Hepatocyte (in vitro differentiated cells): ENCODE measurements around the gene PDCL2. TPM values are rescaled to one million over a fixed set of nuclear protein-coding genes. Genes with fewer than 3 reads are reported as not detected.

Experiments
- DNase-seq: peaks from one replicate; pipeline ENCODE4 v3.0.0-alpha.2; 2016; ENCODE audit warnings: low spot score
- H2AFZ ChIP-seq: fragments of 200-600 bp; sonication (generic); 2 replicates; pipeline ENCODE4 v1.6.0; 2016; ENCODE audit warnings: antibody characterized with exemption, mild to moderate bottlenecking
- H3K27ac ChIP-seq: fragments of 200-600 bp; sonication (generic); 2 replicates; pipeline ENCODE4 v1.5.1; 2016; ENCODE audit warnings: mild to moderate bottlenecking
- H3K27me3 ChIP-seq: fragments of 200-600 bp; sonication (generic); 2 replicates; pipeline ENCODE4 v1.6.1; 2016
- H3K36me3 ChIP-seq: fragments of 200-600 bp; sonication (generic); replicated peaks from 2 replicates; pipeline ENCODE4 v1.5.1; 2016; ENCODE audit warnings: low read depth; ENCODE audit not compliant: insufficient read depth
- H3K4me1 ChIP-seq: fragments of 200-600 bp; sonication (generic); 2 replicates; pipeline ENCODE4 v1.5.1; 2016; ENCODE audit warnings: mild to moderate bottlenecking, moderate library complexity; ENCODE audit not compliant: insufficient read depth
- H3K4me2 ChIP-seq: fragments of 200-600 bp; sonication (generic); 2 replicates; pipeline ENCODE4 v1.6.0; 2016
- H3K4me3 ChIP-seq: fragments of 200-600 bp; sonication (generic); 2 replicates; pipeline ENCODE4 v1.5.1; 2016; ENCODE audit warnings: mild to moderate bottlenecking
- H3K79me2 ChIP-seq: fragments of 200-600 bp; sonication (generic); 2 replicates; pipeline ENCODE4 v1.6.0; 2017; ENCODE audit warnings: mild to moderate bottlenecking
- H3K9me2 ChIP-seq: fragments of 200-600 bp; sonication (generic); replicated peaks from 2 replicates; pipeline ENCODE4 v1.6.0; 2017; ENCODE audit warnings: mild to moderate bottlenecking; ENCODE audit not compliant: insufficient read depth
- H3K9me3 ChIP-seq: fragments of 200-600 bp; sonication (generic); 2 replicates; pipeline ENCODE4 v1.5.1; 2016; ENCODE audit warnings: low read depth, mild to moderate bottlenecking
- H4K20me1 ChIP-seq: fragments of 200-600 bp; sonication (generic); 2 replicates; pipeline ENCODE4 v1.6.0; 2016; ENCODE audit warnings: mild to moderate bottlenecking; ENCODE audit not compliant: insufficient read depth, poor library complexity, severe bottlenecking
- CTCF ChIP-seq: fragments of 200-600 bp; sonication (generic); IDR thresholded peaks from 2 replicates; pipeline ENCODE4 v1.5.1; 2016; ENCODE audit warnings: antibody characterized with exemption, mild to moderate bottlenecking; ENCODE audit not compliant: poor library complexity
- EZH2 ChIP-seq: fragments of 200-600 bp; sonication (generic); IDR thresholded peaks from 2 replicates; pipeline ENCODE4 v1.6.1; 2016; ENCODE audit warnings: antibody characterized with exemption, mild to moderate bottlenecking, borderline replicate concordance
- EZH2phosphoT487 ChIP-seq: fragments of 200-600 bp; sonication (generic); IDR thresholded peaks from one replicate; pipeline ENCODE4 v1.6.1; 2018; ENCODE audit warnings: antibody characterized with exemption, mild to moderate bottlenecking, low read depth, moderate library complexity; ENCODE audit not compliant: unreplicated experiment, severe bottlenecking
- WGBS: methylation state at CpG from one replicate; pipeline ENCODE4 v1.1.6; 2016; ENCODE audit warnings: low lambda C conversion rate; ENCODE audit errors: missing lambda C conversion rate; 5-methylcytosine and 5-hydroxymethylcytosine counted together
- polyA plus RNA-seq: library from polyadenylated mRNA; unstranded; fragments of >200 nt; fragmentation: Nextera tagmentation; extraction: Ambion mirVana; gene quantifications from 2 replicates; pipeline ENCODE4 v1.2.1, GENCODE V29; 2016
- total RNA-seq: library from RNA; depleted of rRNA; stranded (reverse); fragments of >200 nt; gene quantifications from 2 replicates; pipeline ENCODE4 v1.2.3, GENCODE V29; 2014

The PDCL2 gene
- total and polyA plus RNA-seq, 2 experiments from 2014 or later, result not detected

- no peaks in the 10 kb centered on the region for H3K9me2 ChIP-seq
- peak; percentile 67 for DNase-seq
- no peaks in the 10 kb centered on the region for H4K20me1 ChIP-seq
- no peak within 1 kb of the TSS for H3K27ac ChIP-seq
- H3K27me3 ChIP-seq, result peaks cover 48% of the 10 kb centered on the region
- H3K79me2 ChIP-seq, result no peaks in the 10 kb centered on the region
- 2% methylated on average over 48 of the region's 80 CpGs for WGBS
- TF ChIP-seq CTCF, result no peak
- TF ChIP-seq EZH2, result peak; percentile 82
- TF ChIP-seq EZH2phosphoT487, result no peak
- H3K4me1 ChIP-seq, result peaks cover 17% of the 10 kb centered on the region
- no peaks in the 10 kb centered on the region for H3K9me3 ChIP-seq
- peak within 1 kb of the TSS; percentile 61 for H3K4me3 ChIP-seq
- peak within 1 kb of the TSS; percentile 99 for H3K4me2 ChIP-seq
- H2AFZ ChIP-seq, result peak within 1 kb of the TSS; percentile 86
- no peaks in the 10 kb centered on the region for H3K36me3 ChIP-seq
Measured at GRCh38 chr4:55635741-55636655, 44.0 kb upstream of the PDCL2 start, which contains the start of gene NMU. Gene NMU (minus strand): TSS chr4:55636298. CDS start chr4:55636192, 106 bp downstream.

- Histone ChIP-seq H2AFZ (peak overlapping the region; percentile 86), H3K36me3 (no peaks in the 10 kb centered on the region), H3K4me3 (peak overlapping the region; percentile 61), H3K79me2 (no peaks in the 10 kb centered on the region), H4K20me1 (no peaks in the 10 kb centered on the region), H3K27ac (no peak overlapping the region), H3K4me1 (peaks cover 17% of the 10 kb centered on the region), H3K9me2 (no peaks in the 10 kb centered on the region), H3K9me3 (no peaks in the 10 kb centered on the region), H3K4me2 (peak overlapping the region; percentile 99), H3K27me3 (peaks cover 48% of the 10 kb centered on the region)
- no peak for DNase-seq
- TF ChIP-seq EZH2phosphoT487, result no peak
- no peak for TF ChIP-seq EZH2
- no peak for TF ChIP-seq CTCF
- WGBS, result 2% methylated on average over 11 of the region's 11 CpGs
Measured at GRCh38 chr4:55635282-55635681, 43.2 kb upstream of the PDCL2 start.

- no peak overlapping the region for H2AFZ ChIP-seq
- DNase-seq, result no peak
- H3K4me1 ChIP-seq, result peaks cover 17% of the 10 kb centered on the region
- whole genome bisulfite sequencing, result 27% methylated on average over 3 of the region's 3 CpGs
- H3K27ac ChIP-seq, result no peak overlapping the region
- H3K79me2 ChIP-seq, result no peaks in the 10 kb centered on the region
- H3K9me3 ChIP-seq, result no peaks in the 10 kb centered on the region
- no peaks in the 10 kb centered on the region for H3K9me2 ChIP-seq
- peaks cover 48% of the 10 kb centered on the region for H3K27me3 ChIP-seq
- TF ChIP-seq EZH2 (no peak), CTCF (no peak), EZH2phosphoT487 (no peak)
- no peaks in the 10 kb centered on the region for H3K36me3 ChIP-seq
- peak overlapping the region; percentile 99 for H3K4me2 ChIP-seq
- H4K20me1 ChIP-seq, result no peaks in the 10 kb centered on the region
- H3K4me3 ChIP-seq, result no peak overlapping the region
Measured at GRCh38 chr4:55634417-55635128, 42.5 kb upstream of the PDCL2 start.
